ENCODE results near the gene ADGRE1.

Gene ADGRE1

GRCh38 chr19:6969490-6969889, 82.1 kb downstream of the ADGRE1 start:
- DNase-seq, result no peak
- no peak overlapping the region for H3K4me3 Mint-ChIP-seq
- H3K4me1 Mint-ChIP-seq, result no peaks in the 10 kb centered on the region
- H3K9me3 Mint-ChIP-seq, result peaks cover 66% of the 10 kb centered on the region
- no peaks in the 10 kb centered on the region for H3K36me3 Mint-ChIP-seq (ENCODE audit: low read depth)
- H3K27ac Mint-ChIP-seq, result no peak overlapping the region
- no peaks in the 10 kb centered on the region for H3K27me3 Mint-ChIP-seq (ENCODE audit: low read depth, poor library complexity)
- TF ChIP-seq, protein P1, sequence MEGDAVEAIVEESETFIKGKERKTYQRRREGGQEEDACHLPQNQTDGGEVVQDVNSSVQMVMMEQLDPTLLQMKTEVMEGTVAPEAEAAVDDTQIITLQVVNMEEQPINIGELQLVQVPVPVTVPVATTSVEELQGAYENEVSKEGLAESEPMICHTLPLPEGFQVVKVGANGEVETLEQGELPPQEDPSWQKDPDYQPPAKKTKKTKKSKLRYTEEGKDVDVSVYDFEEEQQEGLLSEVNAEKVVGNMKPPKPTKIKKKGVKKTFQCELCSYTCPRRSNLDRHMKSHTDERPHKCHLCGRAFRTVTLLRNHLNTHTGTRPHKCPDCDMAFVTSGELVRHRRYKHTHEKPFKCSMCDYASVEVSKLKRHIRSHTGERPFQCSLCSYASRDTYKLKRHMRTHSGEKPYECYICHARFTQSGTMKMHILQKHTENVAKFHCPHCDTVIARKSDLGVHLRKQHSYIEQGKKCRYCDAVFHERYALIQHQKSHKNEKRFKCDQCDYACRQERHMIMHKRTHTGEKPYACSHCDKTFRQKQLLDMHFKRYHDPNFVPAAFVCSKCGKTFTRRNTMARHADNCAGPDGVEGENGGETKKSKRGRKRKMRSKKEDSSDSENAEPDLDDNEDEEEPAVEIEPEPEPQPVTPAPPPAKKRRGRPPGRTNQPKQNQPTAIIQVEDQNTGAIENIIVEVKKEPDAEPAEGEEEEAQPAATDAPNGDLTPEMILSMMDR (IDR thresholded peaks at IDR 0.05), result no peak

DNA sequence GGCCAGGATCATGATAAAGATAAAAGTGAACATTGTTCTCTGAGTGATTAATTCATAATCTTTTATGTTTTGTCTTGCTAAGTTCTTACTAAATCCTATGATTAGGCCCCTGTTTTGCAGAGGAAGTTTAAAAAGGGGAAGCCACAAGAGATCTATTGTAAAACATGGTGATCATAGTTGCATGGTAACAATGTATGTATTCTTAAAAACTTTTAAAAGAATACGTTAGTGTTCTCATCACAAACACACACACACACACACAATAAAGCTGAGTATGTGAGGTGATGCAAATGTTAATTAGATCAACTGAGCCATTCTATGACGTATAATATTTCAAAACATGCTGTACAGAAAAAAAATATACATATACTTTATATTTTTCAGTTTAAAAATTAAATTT, 82.6 kb downstream of the ADGRE1 start:
- TF ChIP-seq, protein P1 (IDR thresholded peaks at IDR 0.05), result no peak
- Mint-ChIP-seq H3K27me3 (ENCODE audit: low read depth, poor library complexity) (no peaks in the 10 kb centered on the region), H3K4me1 (no peaks in the 10 kb centered on the region), H3K9me3 (peaks cover 67% of the 10 kb centered on the region), H3K36me3 (ENCODE audit: low read depth) (no peaks in the 10 kb centered on the region), H3K4me3 (no peak overlapping the region), H3K27ac (no peak overlapping the region)
- DNase-seq, result no peak

DNA sequence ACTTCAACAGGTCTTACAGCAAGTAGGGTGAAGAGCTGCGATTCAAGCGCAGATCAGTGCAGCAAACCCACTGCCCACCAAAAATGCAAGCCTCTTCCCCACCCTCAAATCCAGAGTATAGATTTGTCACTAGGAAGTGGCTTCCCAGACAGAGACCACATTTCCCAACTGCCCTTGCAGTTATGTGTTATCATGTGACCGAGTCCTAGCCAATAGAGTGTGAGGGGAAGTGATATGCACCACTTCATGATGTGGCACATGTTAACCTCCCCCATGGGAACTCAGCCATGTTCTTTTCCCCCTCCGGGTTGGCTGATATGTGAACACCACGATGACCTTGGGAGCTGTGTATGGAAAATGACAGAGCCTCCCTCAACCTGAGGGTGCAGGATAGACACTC, 83.1 kb downstream of the ADGRE1 start:
- no peaks in the 10 kb centered on the region for H3K4me1 Mint-ChIP-seq
- TF ChIP-seq, protein P1 (IDR thresholded peaks at IDR 0.05), result no peak
- no peak for DNase-seq
- no peak overlapping the region for H3K4me3 Mint-ChIP-seq
- peaks cover 68% of the 10 kb centered on the region for H3K9me3 Mint-ChIP-seq
- H3K36me3 Mint-ChIP-seq (ENCODE audit: low read depth), result no peaks in the 10 kb centered on the region
- H3K27me3 Mint-ChIP-seq (ENCODE audit: low read depth, poor library complexity), result no peaks in the 10 kb centered on the region
- no peak overlapping the region for H3K27ac Mint-ChIP-seq

GRCh38 chr19:6971366-6971765, 84.0 kb downstream of the ADGRE1 start:
- H3K36me3 Mint-ChIP-seq (ENCODE audit: low read depth), result no peaks in the 10 kb centered on the region
- no peak overlapping the region for H3K27ac Mint-ChIP-seq
- no peaks in the 10 kb centered on the region for H3K4me1 Mint-ChIP-seq
- TF ChIP-seq, protein P1 (IDR thresholded peaks at IDR 0.05), result no peak
- H3K9me3 Mint-ChIP-seq, result peaks cover 77% of the 10 kb centered on the region
- no peak for DNase-seq
- H3K4me3 Mint-ChIP-seq, result no peak overlapping the region
- H3K27me3 Mint-ChIP-seq (ENCODE audit: low read depth, poor library complexity), result no peaks in the 10 kb centered on the region

DNA sequence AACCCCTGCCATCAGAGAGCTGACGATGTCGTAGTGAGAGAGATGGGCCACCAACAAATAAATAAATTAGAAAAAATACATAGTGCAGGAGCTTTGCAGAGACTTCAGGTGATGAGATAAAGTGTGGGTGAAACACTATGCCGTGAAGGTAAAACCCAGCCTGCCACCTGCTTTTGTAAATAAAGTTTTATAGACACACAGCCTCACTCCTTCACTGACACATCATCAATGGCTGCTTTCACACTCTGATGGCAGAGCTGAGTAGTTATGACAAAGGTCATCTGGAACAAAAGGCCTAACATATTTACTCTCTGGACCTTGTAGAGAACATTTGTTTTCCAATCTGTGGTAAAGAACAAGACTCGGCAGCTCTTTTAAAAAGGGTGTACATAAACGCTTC, 88.8 kb downstream of the ADGRE1 start:
- no peaks in the 10 kb centered on the region for H3K27me3 Mint-ChIP-seq (ENCODE audit: low read depth, poor library complexity)
- H3K9me3 Mint-ChIP-seq, result peaks cover 83% of the 10 kb centered on the region
- no peak for DNase-seq
- no peaks in the 10 kb centered on the region for H3K36me3 Mint-ChIP-seq (ENCODE audit: low read depth)
- H3K4me3 Mint-ChIP-seq, result no peak overlapping the region
- no peak overlapping the region for H3K27ac Mint-ChIP-seq
- TF ChIP-seq, protein P1 (IDR thresholded peaks at IDR 0.05), result no peak
- no peaks in the 10 kb centered on the region for H3K4me1 Mint-ChIP-seq

DNA sequence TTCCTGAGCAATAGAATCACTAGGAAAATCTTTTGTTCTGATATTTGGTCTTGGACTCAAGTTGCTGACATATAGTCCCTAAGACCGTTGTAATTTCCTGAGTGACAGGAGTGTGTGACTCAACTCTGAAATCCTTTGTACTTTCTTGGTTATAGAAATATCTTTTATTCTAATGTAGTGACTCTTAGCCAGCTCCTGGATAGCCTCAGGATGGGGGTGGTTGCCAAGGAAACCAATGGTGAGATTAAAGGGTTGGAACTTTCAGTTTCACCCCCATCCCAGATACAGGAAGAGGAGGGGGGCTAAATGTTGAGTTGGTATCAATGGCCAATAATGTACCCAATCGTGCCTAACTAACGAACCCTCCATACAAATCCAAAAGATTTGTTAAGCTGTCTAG, 92.0 kb downstream of the ADGRE1 start:
- H3K27ac Mint-ChIP-seq, result no peak overlapping the region
- H3K27me3 Mint-ChIP-seq (ENCODE audit: low read depth, poor library complexity), result no peaks in the 10 kb centered on the region
- no peaks in the 10 kb centered on the region for H3K4me1 Mint-ChIP-seq
- no peaks in the 10 kb centered on the region for H3K36me3 Mint-ChIP-seq (ENCODE audit: low read depth)
- DNase-seq, result no peak
- H3K9me3 Mint-ChIP-seq, result peaks cover 83% of the 10 kb centered on the region
- TF ChIP-seq, protein P1 (IDR thresholded peaks at IDR 0.05), result no peak
- no peak overlapping the region for H3K4me3 Mint-ChIP-seq

Measured in nephron progenitor cell (in vitro differentiated cells).